ENCODE results near the gene INTU. TPM values are rescaled to one million over a fixed set of nuclear protein-coding genes. Genes with fewer than 3 reads are reported as not detected.
"Not testable (repeated sequence)": the region's sequence is repeated elsewhere in the genome, so short reads cannot be mapped to it uniquely, and the experiment has no call there.

The INTU gene
- total RNA-seq, 1 donor from 2014 or later, result 11.1 TPM

DNA sequence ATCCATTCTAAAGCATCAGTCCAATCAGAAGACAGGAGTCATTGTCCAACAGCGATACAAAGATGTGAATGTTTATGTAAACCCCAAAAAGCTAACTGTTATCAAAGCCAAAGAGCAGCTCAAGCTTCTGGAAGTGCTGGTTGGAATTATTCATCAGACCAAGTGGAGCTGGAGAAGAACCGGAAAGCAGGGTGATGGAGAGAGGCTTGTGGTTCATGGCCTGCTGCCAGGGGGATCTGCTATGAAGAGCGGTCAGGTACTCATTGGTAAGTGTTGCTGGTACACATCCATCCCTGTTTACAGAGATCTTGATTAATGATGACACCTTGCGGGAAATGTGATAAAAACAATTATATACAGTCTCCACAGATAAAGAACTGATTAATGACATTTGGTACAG is 11.0 kb downstream of the INTU start:
- Histone ChIP-seq H3K36me3 (peaks cover 5% of the 10 kb centered on the region), H3K4me3 (no peak overlapping the region), H3K27me3 (ENCODE audit: low read depth) (no peaks in the 10 kb centered on the region), H3K27ac (no peak overlapping the region), H3K4me1 (no peaks in the 10 kb centered on the region), H3K9me3 (no peaks in the 10 kb centered on the region)
- ATAC-seq (no peak), DNase-seq (no peak)
- intact Hi-C loops (cut with DNase I), result no loop called here
- TF ChIP-seq, protein P1, sequence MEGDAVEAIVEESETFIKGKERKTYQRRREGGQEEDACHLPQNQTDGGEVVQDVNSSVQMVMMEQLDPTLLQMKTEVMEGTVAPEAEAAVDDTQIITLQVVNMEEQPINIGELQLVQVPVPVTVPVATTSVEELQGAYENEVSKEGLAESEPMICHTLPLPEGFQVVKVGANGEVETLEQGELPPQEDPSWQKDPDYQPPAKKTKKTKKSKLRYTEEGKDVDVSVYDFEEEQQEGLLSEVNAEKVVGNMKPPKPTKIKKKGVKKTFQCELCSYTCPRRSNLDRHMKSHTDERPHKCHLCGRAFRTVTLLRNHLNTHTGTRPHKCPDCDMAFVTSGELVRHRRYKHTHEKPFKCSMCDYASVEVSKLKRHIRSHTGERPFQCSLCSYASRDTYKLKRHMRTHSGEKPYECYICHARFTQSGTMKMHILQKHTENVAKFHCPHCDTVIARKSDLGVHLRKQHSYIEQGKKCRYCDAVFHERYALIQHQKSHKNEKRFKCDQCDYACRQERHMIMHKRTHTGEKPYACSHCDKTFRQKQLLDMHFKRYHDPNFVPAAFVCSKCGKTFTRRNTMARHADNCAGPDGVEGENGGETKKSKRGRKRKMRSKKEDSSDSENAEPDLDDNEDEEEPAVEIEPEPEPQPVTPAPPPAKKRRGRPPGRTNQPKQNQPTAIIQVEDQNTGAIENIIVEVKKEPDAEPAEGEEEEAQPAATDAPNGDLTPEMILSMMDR (IDR thresholded peaks at IDR 0.05), result no peak

DNA sequence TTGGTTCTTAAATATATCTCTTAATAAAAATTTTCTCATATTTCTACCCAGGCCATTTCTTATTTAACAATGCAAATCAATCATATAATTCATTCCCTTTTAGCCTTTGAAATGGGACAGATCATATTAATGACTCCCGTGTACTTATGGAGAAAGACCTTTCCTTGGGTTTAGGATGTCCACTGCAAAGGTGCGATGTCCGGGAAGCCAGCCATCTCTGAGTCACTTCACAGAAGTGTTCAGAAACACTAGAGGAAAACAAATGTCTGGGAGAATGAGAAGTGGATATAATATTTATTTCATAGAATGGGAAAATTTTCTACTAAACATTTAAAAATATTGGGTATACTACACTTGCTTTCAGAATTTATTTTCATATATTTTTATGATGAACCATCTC is 15.3 kb downstream of the INTU start:
- peaks cover 5% of the 10 kb centered on the region for H3K36me3 ChIP-seq
- no peak for DNase-seq
- H3K4me3 ChIP-seq, result no peak overlapping the region
- intact Hi-C loops (cut with DNase I), result no loop called here
- H3K4me1 ChIP-seq, result no peaks in the 10 kb centered on the region
- no peak for ATAC-seq
- no peak overlapping the region for H3K27ac ChIP-seq
- no peaks in the 10 kb centered on the region for H3K9me3 ChIP-seq
- no peaks in the 10 kb centered on the region for H3K27me3 ChIP-seq (ENCODE audit: low read depth)
- TF ChIP-seq, protein P1 (IDR thresholded peaks at IDR 0.05), result no peak

DNA sequence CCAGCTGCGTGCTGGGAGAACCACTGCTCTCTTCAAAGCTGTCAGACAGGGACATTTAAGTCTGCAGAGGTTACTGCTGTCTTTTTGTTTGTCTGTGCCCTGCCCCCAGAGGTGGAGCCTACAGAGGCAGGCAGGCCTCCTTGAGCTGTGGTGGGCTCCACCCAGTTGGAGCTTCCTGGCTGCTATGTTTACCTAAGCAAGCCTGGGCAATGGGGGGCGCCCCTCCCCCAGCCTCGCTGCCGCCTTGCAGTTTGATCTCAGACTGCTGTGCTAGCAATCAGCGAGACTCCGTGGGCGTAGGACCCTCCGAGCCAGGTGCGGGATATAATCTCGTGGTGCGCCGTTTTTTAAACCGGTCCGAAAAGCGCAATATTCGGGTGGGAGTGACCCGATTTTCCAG is 22.8 kb downstream of the INTU start:
- intact Hi-C loops (cut with DNase I), result not testable (repeated sequence)

GRCh38 chr4:127656047-127656680 is 23.4 kb downstream of the INTU start:
- TF ChIP-seq, protein P1 (IDR thresholded peaks at IDR 0.05), result no peak
- H3K36me3 ChIP-seq, result peaks cover 7% of the 10 kb centered on the region
- H3K27ac ChIP-seq, result no peak overlapping the region
- DNase-seq, result no peak
- H3K27me3 ChIP-seq (ENCODE audit: low read depth), result no peaks in the 10 kb centered on the region
- H3K9me3 ChIP-seq, result no peaks in the 10 kb centered on the region
- H3K4me1 ChIP-seq, result no peaks in the 10 kb centered on the region
- ATAC-seq, result no peak
- intact Hi-C loops (cut with DNase I), result no loop called here
- H3K4me3 ChIP-seq, result no peak overlapping the region

More for the DNA sequence above, 22.8 kb downstream of the INTU start:
- not testable (repeated sequence) for H3K9me3 ChIP-seq; H3K4me3 ChIP-seq; H3K36me3 ChIP-seq; H3K27ac ChIP-seq; ATAC-seq; DNase-seq; H3K27me3 ChIP-seq (ENCODE audit: low read depth); H3K4me1 ChIP-seq

DNA sequence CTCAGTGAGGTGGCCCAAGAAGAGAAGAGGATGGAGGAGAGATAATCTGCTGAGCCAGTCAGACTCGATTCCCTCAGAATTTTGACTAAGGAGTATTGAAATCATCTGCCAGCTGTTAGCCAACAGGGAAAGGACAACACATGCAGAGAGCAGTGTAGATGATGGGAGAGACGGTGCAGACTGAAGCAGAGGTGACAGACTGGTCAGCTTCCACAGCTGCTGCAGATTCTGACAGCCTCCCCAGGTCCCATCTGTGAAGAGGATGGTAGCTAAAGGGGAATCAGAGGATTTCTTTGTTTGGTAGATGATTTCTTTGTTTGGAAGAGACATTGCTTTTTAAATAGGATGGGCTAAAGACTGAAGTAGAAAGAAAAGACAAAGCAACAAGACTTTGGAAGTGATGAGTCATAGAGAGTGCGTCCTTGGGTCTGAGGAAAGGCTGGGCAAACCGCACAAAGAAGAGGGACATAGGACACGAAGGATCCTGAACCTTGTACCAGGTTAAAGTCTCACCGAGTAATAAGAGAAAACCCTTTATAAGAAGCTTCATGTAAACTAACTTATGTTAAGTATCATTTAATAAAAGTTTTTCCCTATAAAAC is 27.6 kb downstream of the INTU start:
- TF ChIP-seq, protein P1 (IDR thresholded peaks at IDR 0.05), result no peak
- no peaks in the 10 kb centered on the region for H3K4me1 ChIP-seq
- no peak overlapping the region for H3K27ac ChIP-seq
- H3K36me3 ChIP-seq, result peaks cover 7% of the 10 kb centered on the region
- no peaks in the 10 kb centered on the region for H3K27me3 ChIP-seq (ENCODE audit: low read depth)
- DNase-seq (no peak), ATAC-seq (no peak)
- intact Hi-C loops (cut with DNase I), result no loop called here
- no peaks in the 10 kb centered on the region for H3K9me3 ChIP-seq
- no peak overlapping the region for H3K4me3 ChIP-seq

GRCh38 chr4:127667116-127667515 is 34.4 kb downstream of the INTU start:
- TF ChIP-seq, protein P1 (IDR thresholded peaks at IDR 0.05), result no peak
- Histone ChIP-seq H3K4me1 (no peaks in the 10 kb centered on the region), H3K27me3 (ENCODE audit: low read depth) (no peaks in the 10 kb centered on the region), H3K27ac (no peak overlapping the region), H3K36me3 (no peaks in the 10 kb centered on the region), H3K4me3 (no peak overlapping the region), H3K9me3 (no peaks in the 10 kb centered on the region)
- DNase-seq (no peak), ATAC-seq (no peak)
- intact Hi-C loops (cut with DNase I), result no loop called here
